GM12875 (cell line): Measurements from ENCODE around the gene SOX5.

Experiments
- H3K4me3 ChIP-seq: one replicate; pipeline ENCODE4 v1.5.1; 2011; ENCODE audit warnings: low read depth, low read length, control low read depth
- CTCF ChIP-seq: IDR thresholded peaks from 2 replicates; pipeline ENCODE4 v1.5.1; 2011; ENCODE audit warnings: low read depth, mild to moderate bottlenecking, control low read depth, inconsistent platforms, low read length, moderate library complexity, borderline replicate concordance; ENCODE audit not compliant: insufficient read depth

The SOX5 gene

GRCh38 chr12:23921099-23921856, 28.2 kb downstream of the SOX5 start:
- H3K4me3 ChIP-seq, result no peak overlapping the region
- TF ChIP-seq CTCF, result no peak

DNA sequence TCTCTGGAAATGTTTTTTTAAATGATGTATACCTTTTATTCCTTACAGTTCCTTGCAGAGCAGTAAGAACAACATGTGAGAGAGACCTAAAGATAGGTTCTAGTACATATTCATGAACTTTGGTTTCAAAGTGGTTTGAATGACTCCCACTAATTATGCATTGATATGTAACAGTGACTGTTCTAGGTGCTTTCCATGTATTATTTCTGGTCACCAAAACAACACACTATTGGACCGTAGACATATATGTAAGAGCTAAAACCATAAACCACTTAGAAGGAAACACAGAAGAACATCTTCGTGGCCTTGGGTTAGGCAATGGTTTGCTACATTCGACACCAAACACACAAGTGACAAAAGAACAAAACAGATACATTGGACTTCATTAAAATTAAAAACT, 37.9 kb downstream of the SOX5 start:
- no peak for TF ChIP-seq CTCF
- no peak overlapping the region for H3K4me3 ChIP-seq

DNA sequence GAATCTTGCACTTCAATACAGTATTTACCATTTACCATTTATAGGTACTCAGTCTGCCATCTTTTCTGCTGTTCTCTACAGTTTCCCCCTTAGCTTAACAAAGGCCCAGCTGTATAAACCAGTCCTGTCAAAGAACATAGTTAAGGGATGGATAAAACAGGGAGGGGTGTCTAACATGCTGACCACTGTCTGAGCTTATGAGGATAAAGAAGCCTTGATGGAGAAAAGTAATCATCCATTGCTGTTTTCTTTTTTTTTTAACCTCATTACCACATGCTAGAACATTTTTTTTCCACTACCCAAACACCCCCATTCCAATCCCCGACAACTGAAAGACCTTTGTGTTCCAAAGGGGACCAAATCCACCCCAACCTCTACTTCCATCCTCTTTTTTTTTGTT, 39.9 kb downstream of the SOX5 start:
- no peak for TF ChIP-seq CTCF

DNA sequence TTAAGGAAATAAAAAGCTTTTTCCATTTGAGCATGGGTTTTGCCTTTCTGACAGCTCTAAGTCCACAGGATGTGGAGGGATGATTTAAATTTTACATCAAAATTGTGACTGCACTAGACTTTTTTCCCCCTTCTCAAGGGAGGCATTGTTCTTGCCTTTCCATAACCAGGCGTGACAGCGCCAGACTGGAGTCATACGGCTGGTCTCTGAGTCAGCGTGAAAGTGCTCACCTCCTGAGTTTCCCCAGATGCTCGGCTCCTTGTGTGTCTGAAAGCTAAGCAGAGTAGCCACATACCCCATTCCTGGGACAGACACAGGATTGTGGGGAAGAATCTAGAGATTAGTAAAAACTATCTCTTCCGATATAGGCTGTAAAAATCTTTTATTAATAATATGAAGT, 43.1 kb downstream of the SOX5 start:
- TF ChIP-seq CTCF, result no peak
- H3K4me3 ChIP-seq, result no peak overlapping the region

More for the DNA sequence above, 39.9 kb downstream of the SOX5 start:
- H3K4me3 ChIP-seq, result no peak overlapping the region

GRCh38 chr12:23899434-23899833, 50.0 kb downstream of the SOX5 start:
- TF ChIP-seq CTCF, result no peak
- H3K4me3 ChIP-seq, result no peak overlapping the region

GRCh38 chr12:23898121-23898520, 51.3 kb downstream of the SOX5 start:
- H3K4me3 ChIP-seq, result no peak overlapping the region
- no peak for TF ChIP-seq CTCF

GRCh38 chr12:23895792-23896218, 53.7 kb downstream of the SOX5 start:
- TF ChIP-seq CTCF, result no peak

More at GRCh38 chr12:23895792-23896218, 53.7 kb downstream of the SOX5 start:
- no peak overlapping the region for H3K4me3 ChIP-seq
